ENCODE data around the gene CNST. TPM values are rescaled to one million over a fixed set of nuclear protein-coding genes. Genes with fewer than 3 reads are reported as not detected.
"Not testable (repeated sequence)": the region's sequence is repeated elsewhere in the genome, so short reads cannot be mapped to it uniquely, and the experiment has no call there.

Gene CNST
- polyA plus RNA-seq, 3 donors, result 19.0 to 23.0 (median 21.1) TPM

- DNase-seq (ENCODE audit: extremely low read depth in 1 of 11, low read depth in 9 of 11, low spot score in 4 of 11), result no peak
These were observed 117.3 kb downstream of the CNST start for GRCh38 chr1:246683521-246683920.

DNA sequence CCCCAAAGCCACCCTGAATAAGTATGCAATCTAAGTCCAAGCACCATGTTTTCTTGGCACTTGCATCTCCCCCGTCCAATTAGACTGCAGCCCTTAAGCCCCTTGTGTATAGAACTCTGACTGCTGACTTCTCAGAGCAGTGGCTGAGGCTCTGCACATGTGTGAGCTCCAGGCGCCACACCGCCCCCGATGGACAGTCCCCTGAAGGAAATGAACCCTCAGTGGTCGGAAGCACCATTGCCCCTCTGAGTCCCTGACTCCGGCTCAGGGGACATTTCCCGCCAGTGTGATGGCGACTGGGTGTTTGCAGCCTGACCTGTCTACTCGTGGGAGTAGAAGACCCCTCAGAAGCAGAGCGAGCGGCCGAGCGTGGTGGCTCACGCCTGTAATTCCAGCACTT lies 120.7 kb downstream of the CNST start:
- no peak for DNase-seq (ENCODE audit: extremely low read depth in 1 of 11, low read depth in 9 of 11, low spot score in 4 of 11)

- peak in 4 of 11 donors; percentile 59 to 68 (median 66) for DNase-seq (ENCODE audit: extremely low read depth in 1 of 11, low read depth in 9 of 11, low spot score in 4 of 11)
These were observed 123.3 kb downstream of the CNST start for GRCh38 chr1:246689409-246690008.

- no peak for DNase-seq (ENCODE audit: extremely low read depth in 1 of 11, low read depth in 9 of 11, low spot score in 4 of 11)
These were observed 123.8 kb downstream of the CNST start for GRCh38 chr1:246690100-246690499.

GRCh38 chr1:246691622-246692495 lies 125.6 kb downstream of the CNST start:
- DNase-seq (ENCODE audit: extremely low read depth in 1 of 11, low read depth in 9 of 11, low spot score in 4 of 11), result no peak

- not testable (repeated sequence) for DNase-seq (ENCODE audit: extremely low read depth in 1 of 11, low read depth in 9 of 11, low spot score in 4 of 11)
These were observed 128.1 kb downstream of the CNST start for GRCh38 chr1:246694213-246694895.

DNA sequence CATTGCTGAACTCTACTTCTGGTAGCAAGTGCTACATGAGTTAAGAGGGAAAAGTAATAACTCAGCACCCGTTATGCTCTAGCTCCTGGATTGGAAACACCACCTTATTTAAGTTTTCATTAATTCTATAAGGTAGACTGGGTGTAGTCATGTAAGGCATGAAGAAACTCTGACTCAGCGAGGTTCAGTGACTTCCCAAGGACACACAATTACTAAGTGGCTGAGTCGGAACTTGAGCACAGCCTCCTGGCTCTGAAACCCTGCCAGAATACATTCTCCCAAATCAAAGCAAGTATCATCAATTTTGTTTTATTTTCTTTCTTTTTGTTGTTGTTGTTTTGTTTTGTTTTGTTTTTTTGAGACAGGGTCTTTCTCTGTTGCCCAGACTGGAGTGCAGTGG lies 128.9 kb downstream of the CNST start:
- DNase-seq (ENCODE audit: extremely low read depth in 1 of 11, low read depth in 9 of 11, low spot score in 4 of 11), result no peak

GRCh38 chr1:246695666-246696065 lies 129.4 kb downstream of the CNST start:
- no peak for DNase-seq (ENCODE audit: extremely low read depth in 1 of 11, low read depth in 9 of 11, low spot score in 4 of 11)

GRCh38 chr1:246698466-246699094 lies 132.3 kb downstream of the CNST start:
- DNase-seq (ENCODE audit: extremely low read depth in 1 of 11, low read depth in 9 of 11, low spot score in 4 of 11), result no peak

GRCh38 chr1:246699095-246699735 lies 133.0 kb downstream of the CNST start:
- peak in 7 of 11 donors; percentile 58 to 82 (median 73) for DNase-seq (ENCODE audit: extremely low read depth in 1 of 11, low read depth in 9 of 11, low spot score in 4 of 11)

DNA sequence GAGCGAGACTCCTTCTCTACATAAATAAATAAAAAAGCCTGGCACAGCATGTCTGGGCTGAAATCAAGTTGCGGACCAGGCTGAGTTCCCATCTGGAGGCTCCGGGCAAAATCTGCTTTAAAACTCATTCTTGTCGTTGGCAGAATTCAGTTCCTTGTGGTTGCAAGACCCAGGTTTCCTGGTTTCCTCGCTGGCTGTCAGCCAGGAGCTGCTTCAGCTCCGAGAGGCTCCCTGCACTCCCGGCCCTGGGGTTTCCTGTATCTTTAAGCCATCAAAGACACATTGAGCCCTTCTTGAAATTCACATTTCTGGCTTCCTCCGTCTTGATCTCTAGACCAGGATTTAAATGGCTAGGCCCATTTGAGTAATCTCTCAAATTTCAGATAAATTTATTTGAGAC lies 137.3 kb downstream of the CNST start:
- no peak for DNase-seq (ENCODE audit: extremely low read depth in 1 of 11, low read depth in 9 of 11, low spot score in 4 of 11)

GRCh38 chr1:246705368-246705767 lies 139.1 kb downstream of the CNST start:
- DNase-seq (ENCODE audit: extremely low read depth in 1 of 11, low read depth in 9 of 11, low spot score in 4 of 11), result no peak

- no peak for DNase-seq (ENCODE audit: extremely low read depth in 1 of 11, low read depth in 9 of 11, low spot score in 4 of 11)
These were observed 141.9 kb downstream of the CNST start for GRCh38 chr1:246708166-246708565.

- no peak for DNase-seq (ENCODE audit: extremely low read depth in 1 of 11, low read depth in 9 of 11, low spot score in 4 of 11)
These were observed 142.9 kb downstream of the CNST start for GRCh38 chr1:246709196-246709595.

GRCh38 chr1:246709835-246710234 lies 143.6 kb downstream of the CNST start:
- no peak for DNase-seq (ENCODE audit: extremely low read depth in 1 of 11, low read depth in 9 of 11, low spot score in 4 of 11)

- DNase-seq (ENCODE audit: extremely low read depth in 1 of 11, low read depth in 9 of 11, low spot score in 4 of 11), result no peak
These were observed 145.3 kb downstream of the CNST start for GRCh38 chr1:246711548-246712003.

DNA sequence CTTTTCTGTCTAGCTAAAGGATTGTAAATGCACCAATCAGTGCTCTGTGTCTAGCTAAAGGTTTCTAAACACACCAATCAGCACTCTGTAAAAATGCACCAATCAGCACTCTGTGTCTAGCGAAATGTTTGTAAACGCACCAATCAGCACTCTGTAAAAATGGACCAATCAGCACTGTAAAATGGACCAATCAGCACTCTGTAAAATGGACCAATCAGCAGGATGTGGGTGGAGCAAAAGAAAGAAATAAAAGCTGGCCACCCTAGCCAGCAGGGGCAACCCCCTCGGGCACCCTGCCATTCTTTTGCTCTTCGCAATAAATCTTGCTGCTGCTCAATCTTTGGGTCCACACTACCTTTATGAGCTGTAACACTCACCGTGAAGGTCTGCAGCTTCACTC lies 146.2 kb downstream of the CNST start:
- DNase-seq (ENCODE audit: extremely low read depth in 1 of 11, low read depth in 9 of 11, low spot score in 4 of 11), result not testable (repeated sequence)

Measured in renal cortex interstitium (tissue), 11 donors.